NCI-H345 (cell line): ENCODE results near the gene PRAC2.

Source experiments
- DNase-seq: peaks from one replicate; lab custom pipeline; 2025; lab: John Stamatoyannopoulos, UW

The PRAC2 gene

GRCh38 chr17:48720266-48721008 is 2.5 kb upstream of the PRAC2 start:
- DNase-seq = peak; percentile 22

GRCh38 chr17:48721009-48721402 is 2.0 kb upstream of the PRAC2 start:
- DNase-seq = no peak

- no peak for DNase-seq
These were observed 631 bp upstream of the PRAC2 start, which contains the start of gene PRAC1 for GRCh38 chr17:48722201-48722907. Gene PRAC1 (minus strand): TSS chr17:48722518. CDS start chr17:48722392, 126 bp downstream.

- DNase-seq = no peak
These were observed 652 bp downstream of the PRAC2 start for GRCh38 chr17:48723423-48724250.

- DNase-seq = peak; percentile 65
These were observed 1.4 kb downstream of the PRAC2 start for GRCh38 chr17:48724251-48725003.

GRCh38 chr17:48725004-48725287 is 2.0 kb downstream of the PRAC2 start:
- DNase-seq = no peak

GRCh38 chr17:48725288-48726064 is 2.5 kb downstream of the PRAC2 start:
- DNase-seq = no peak

GRCh38 chr17:48726114-48726915 is 3.3 kb downstream of the PRAC2 start:
- DNase-seq = no peak

- no peak for DNase-seq
These were observed 3.9 kb downstream of the PRAC2 start for GRCh38 chr17:48726916-48727286.

GRCh38 chr17:48727415-48728175 is 4.6 kb downstream of the PRAC2 start:
- DNase-seq = no peak

- DNase-seq = peak; percentile 56
These were observed 5.5 kb downstream of the PRAC2 start, which contains the start of gene HOXB13 for GRCh38 chr17:48728232-48729231. Gene HOXB13 (minus strand): TSS chr17:48728750. CDS start chr17:48728593, 157 bp downstream.

- no peak for DNase-seq
These were observed 6.6 kb downstream of the PRAC2 start for GRCh38 chr17:48729335-48730239.

GRCh38 chr17:48730240-48730550 is 7.2 kb downstream of the PRAC2 start:
- no peak for DNase-seq

- no peak for DNase-seq
These were observed 8.4 kb downstream of the PRAC2 start for GRCh38 chr17:48731355-48731754.

GRCh38 chr17:48732688-48733629 is 10.0 kb downstream of the PRAC2 start:
- DNase-seq = no peak

- DNase-seq = no peak
These were observed 10.8 kb downstream of the PRAC2 start for GRCh38 chr17:48733632-48734328.
